ENCODE measurements around the gene SBF1.

Gene SBF1

GRCh38 chr22:50485221-50486131, 10.6 kb upstream of the SBF1 start:
- no peak for DNase-seq

- no peak for DNase-seq
Observed at GRCh38 chr22:50483977-50484853, 9.4 kb upstream of the SBF1 start.

- DNase-seq, result no peak
Observed at GRCh38 chr22:50483556-50483955, 8.7 kb upstream of the SBF1 start.

GRCh38 chr22:50483106-50483505, 8.3 kb upstream of the SBF1 start:
- DNase-seq, result no peak

- no peak for DNase-seq
Observed at GRCh38 chr22:50482107-50483074, 7.6 kb upstream of the SBF1 start.

DNA sequence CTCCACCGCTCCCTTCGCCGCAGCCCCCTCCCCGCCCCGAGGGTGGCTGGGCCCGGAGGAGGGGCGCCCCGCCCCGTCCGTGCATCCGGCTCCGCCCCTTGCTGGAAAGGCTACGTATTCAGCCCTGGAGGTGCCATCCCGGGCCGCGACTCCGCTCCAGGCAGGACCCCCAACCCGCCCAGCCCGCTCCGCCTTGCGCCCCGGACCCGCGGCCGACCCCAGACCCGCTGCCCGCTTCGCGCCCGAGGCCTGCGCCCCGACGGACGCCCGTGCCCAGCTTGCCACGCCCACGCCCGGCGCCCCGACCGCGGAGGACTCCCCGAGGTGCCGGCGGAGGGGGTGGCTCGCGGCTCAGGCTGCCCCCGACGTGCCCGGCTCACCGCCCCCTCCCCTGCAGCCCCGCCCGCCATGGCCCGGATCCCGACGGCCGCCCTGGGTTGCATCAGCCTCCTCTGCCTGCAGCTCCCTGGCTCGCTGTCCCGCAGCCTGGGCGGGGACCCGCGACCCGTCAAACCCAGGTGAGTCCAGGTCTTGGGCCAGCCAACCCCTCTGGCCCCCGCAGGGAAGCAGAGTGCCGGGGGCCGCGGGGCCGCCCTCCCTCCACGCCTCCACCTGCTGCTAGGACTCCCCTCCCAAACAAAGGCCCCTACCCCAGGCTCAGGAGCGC, 6.7 kb upstream of the SBF1 start, which contains the start of gene ADM2:
TSS of gene ADM2 (plus strand) at position 104 of the 667 bp plus-strand sequence. CDS start at position 409, 305 bp downstream.
- peak; percentile 51 for DNase-seq

GRCh38 chr22:50481045-50481439, 6.2 kb upstream of the SBF1 start:
- no peak for DNase-seq

- DNase-seq, result no peak
Observed at GRCh38 chr22:50479721-50480120, 4.9 kb upstream of the SBF1 start.

- DNase-seq, result no peak
Observed at GRCh38 chr22:50477923-50478322, 3.1 kb upstream of the SBF1 start.

GRCh38 chr22:50476868-50477267, 2.0 kb upstream of the SBF1 start:
- DNase-seq, result no peak

- no peak for DNase-seq
Observed at GRCh38 chr22:50475652-50476002, 792 bp upstream of the SBF1 start.

- DNase-seq, result no peak
Observed at GRCh38 chr22:50473855-50474671, 772 bp downstream of the SBF1 start.

DNA sequence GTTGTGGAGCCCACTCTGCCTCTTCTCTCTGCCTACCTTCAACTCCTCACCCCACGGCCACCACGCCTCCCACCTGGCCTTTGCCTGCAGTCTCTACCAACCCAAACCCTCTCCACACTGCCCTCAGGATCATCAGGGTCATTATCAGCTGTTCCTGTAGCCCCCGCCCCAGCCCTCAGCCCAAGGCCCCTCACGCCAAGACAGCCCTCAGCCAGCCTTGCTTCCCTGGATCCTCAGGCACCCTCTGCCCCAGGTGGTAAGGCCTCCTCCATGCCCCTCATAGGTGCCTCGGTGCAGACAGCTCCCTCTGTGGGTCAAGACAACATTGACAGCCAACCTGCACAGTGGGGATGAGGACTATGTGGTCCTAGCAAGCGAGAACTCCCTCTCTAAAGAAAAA, 1.7 kb downstream of the SBF1 start:
- peak; percentile 31 for DNase-seq

- DNase-seq, result no peak
Observed at GRCh38 chr22:50471962-50472361, 2.9 kb downstream of the SBF1 start.

DNA sequence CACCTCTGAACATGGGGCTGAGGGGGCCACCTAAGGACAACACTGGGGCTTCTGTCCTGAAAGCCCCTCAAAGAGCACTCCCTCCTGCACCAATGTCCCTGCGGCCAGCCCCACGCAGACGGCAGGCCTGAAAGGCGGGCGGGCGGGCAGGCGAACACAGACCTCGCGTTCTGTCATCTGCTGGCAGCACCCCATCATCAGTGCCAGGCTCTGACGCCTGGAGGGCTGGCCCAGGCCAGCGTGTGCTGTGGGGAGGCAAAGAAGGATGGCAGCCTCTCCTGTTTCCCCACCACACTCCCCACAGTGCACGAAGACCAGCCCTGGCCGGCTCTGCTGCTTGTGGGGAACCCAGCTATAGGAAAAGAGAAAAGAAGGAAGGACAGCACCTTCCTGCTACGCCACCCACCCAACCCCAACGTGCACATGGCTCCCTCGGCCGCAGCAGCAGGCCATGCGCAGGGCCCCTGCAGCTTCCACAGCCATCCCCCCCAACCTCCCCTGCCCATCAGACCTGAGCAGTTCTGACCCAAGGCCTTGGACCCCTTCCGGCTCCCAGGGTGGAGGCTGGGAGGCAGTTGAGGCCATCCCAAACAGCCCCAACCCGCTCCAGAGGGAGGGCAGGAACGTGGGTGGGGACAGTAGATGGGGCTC, 3.5 kb downstream of the SBF1 start:
- DNase-seq, result no peak

GRCh38 chr22:50470491-50470890, 4.3 kb downstream of the SBF1 start:
- no peak for DNase-seq

DNA sequence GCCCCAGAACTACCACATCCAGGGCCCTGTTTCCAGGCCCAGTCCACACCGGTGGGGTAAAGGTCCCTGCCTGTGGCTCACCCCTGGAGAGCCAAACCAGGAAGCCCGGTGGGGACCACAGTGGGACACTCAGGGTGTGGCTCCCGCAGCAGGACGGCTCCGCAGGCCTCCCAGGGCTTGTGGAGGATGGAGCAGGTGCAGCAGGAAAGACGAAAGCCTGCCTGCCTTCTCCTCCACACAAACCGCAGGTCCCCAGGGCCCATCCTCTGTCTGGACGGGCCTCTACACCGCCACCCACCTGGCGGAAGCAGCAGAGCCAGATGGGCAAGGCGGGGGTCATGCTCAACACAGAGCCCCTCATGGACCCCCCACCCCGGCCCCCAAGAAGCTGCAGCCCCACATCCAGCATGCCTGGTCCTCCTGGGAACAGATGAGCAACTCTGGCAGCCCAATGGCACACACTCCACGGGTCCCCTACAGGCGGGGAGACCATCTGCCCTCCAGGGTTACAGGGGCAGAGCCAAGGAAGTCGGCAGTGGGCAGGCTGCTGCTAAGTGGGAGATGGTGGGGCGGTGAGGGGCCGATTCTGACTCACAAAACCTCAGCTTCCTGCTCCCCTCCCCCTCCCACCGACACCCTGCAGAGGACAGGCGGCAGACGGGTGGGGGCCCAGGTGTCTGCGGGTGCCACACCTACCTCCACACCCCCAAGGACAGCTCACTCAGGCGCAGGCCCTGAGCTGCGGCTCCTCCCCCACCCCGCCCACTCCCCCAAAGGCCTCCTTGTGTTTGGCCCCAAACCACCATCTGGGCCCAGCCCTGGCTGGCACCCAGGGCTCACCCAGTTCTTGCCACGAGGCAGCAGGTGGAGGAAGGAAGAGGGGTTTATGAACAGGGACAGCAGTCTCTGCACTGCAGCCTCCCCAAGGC, 5.2 kb downstream of the SBF1 start:
- DNase-seq, result peak; percentile 93

DNA sequence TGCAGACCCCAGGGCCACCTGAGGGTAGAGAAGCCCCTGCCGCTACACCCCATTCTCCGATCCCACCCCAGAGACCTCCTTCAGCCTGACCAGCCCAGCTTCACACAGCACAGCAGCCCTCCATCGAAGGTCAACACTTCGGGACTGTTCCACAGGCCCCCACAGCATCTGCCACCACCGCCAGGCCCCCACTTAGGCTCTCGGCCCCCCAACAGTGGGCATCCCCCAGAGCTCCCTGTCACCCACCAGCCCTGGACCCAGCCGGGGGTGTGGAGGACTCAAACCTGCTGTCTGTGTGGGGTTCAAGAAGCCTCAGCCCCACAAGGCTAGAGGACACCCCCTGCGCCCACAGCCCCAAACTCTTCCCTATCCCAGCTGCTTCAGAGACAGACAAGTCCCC, 6.2 kb downstream of the SBF1 start:
- no peak for DNase-seq

DNA sequence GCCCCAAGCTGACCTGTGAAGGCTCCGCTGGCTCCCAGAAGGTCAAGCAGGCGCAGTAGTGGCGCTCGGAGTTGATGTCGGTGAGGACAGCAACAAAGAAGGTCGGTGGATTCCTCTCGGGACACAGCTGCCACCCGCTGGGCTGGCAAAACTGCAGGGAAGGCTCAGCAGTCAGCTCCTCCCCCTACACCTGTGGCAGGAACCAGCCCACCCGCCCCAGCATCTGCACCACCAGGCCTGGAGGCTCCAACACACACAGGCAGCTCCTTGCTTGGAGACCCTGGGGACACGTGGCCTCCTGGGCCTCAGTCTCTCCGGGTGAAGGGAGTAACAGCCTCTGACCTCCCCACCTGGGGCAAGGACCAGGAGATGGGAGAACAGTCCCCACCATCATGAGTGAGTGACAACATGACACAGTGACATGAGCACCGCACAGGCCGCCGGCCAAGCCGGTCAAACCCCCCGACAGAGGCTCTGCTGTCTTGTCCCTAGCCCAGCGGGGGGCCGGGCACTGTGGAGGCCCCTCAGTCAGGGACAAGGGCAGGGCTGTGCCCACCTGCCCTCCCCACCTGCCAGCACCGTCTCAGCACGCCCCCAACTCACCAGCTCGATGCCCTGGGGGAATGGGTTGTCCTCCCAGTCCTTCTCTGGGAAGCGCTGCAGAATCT, 6.9 kb downstream of the SBF1 start:
- no peak for DNase-seq

Data from activated CD4-positive, alpha-beta T cell treated with anti-CD3 and anti-CD28 coated beads for 1 hour (primary cell).